Neuron (in vitro differentiated cells): ENCODE results near the gene KCTD1.

Experiments used
- H2AFZ ChIP-seq: one replicate; pipeline ENCODE4 v1.6.1; 2013; ENCODE audit warnings: low read depth, mild to moderate bottlenecking, inconsistent platforms, low read length, moderate library complexity
- H3K27me3 ChIP-seq: one replicate; pipeline ENCODE4 v1.6.1; 2013; ENCODE audit warnings: low read length; ENCODE audit not compliant: insufficient read depth
- H3K36me3 ChIP-seq: one replicate; pipeline ENCODE4 v1.6.1; 2013; ENCODE audit warnings: low read length; ENCODE audit not compliant: insufficient read depth
- H3K4me1 ChIP-seq: one replicate; pipeline ENCODE4 v1.6.1; 2013; ENCODE audit warnings: low read length; ENCODE audit not compliant: insufficient read depth
- H3K4me3 ChIP-seq: 2 replicates; pipeline ENCODE4 v1.5.1; 2013; ENCODE audit warnings: mild to moderate bottlenecking, low read length, moderate library complexity
- H3K9me3 ChIP-seq: one replicate; pipeline ENCODE4 v1.6.1; 2013; ENCODE audit warnings: low read length

KCTD1 gene

DNA sequence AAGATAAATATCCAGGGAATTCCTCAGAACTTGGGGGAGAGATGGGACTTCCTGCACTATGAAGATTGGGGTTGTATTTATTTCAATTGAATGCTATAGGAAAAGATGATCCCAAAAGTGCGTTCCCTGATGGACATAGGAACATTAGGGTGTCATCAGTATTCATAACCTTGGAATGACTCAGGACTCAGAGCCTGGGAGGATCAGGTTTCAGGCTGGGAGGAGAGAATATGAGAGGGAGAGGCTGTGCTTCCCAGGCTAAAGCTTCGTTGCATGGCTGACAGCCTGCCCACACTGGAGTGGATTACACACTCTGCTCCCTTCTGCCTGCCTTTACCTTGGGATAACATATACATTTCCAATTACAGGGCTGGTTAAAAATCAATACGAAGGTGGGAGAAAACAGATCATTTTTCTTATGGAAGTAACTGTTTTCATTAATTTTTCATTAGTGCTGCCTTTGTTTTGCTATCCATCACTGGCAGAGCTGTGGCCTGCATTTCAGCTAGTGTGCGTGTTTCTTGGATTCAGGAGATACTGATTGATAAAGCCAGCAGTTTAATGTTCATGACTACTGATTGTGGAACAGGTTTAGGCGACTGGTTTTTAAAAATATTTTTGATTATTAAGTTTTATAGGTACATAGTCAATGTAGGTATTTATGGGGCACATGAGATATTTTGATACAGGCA, 118.7 kb downstream of the KCTD1 start:
- peak overlapping the region; percentile 2 for H2AFZ ChIP-seq
- H3K4me1 ChIP-seq: peaks cover 7% of the 10 kb centered on the region
- no peaks in the 10 kb centered on the region for H3K9me3 ChIP-seq
- no peak overlapping the region for H3K4me3 ChIP-seq
- no peaks in the 10 kb centered on the region for H3K27me3 ChIP-seq
- no peaks in the 10 kb centered on the region for H3K36me3 ChIP-seq

DNA sequence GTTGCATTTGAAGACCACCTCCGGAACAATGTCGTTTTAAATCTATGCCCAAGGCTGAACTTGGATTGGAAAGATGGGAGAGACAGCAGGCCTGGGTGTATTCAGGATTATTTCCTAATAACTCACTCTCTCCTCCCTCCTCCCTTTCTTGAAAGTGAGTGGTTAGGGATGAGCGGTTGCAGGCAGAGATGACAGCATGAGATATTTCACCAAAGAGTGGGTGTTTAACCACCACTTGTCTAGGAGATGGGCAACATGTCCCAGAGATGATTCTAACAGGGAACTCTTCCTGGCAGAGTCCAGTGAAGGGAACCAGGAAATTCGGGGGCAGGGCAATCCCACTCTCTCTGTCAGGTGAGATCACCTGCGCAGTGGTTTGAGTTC, 123.2 kb downstream of the KCTD1 start:
- Histone ChIP-seq H3K4me1 (peaks cover 19% of the 10 kb centered on the region), H3K9me3 (no peaks in the 10 kb centered on the region), H2AFZ (no peak overlapping the region), H3K27me3 (no peaks in the 10 kb centered on the region), H3K36me3 (no peaks in the 10 kb centered on the region), H3K4me3 (no peak overlapping the region)

DNA sequence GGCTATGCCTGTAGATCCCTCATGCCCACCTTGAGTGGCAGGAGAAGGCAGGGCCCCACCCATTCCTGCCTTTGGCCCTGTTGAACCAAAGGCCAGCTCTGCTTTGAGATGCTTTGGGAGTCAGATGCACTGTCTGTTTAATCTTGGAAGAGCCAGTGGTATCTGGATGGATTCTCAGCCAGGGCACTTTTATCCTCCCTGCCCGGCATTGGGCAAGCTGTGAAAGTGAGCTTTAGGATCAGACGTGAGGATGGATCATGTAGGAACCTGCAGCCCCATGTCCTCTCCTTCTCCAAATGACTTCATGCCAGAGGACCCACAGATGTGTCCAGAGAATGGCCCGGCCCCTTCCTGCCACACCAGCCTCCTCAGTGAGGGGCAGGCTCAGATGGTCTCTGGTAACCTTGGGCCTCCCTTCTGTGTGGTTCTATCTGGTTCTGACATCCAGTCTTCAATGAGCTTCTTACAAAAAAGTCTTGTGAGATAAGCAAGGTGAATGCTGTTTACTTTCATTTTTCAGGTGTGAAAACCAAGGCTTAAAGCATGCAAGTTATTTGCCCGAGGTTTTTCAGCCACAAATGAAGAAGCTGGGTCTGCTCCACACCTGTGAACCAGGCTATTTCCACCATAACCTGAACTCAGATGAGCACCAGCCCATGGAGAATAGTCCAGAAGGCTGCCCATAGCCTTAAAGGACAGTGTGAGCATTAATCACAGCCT, 123.8 kb downstream of the KCTD1 start:
- H3K27me3 ChIP-seq: no peaks in the 10 kb centered on the region
- peaks cover 15% of the 10 kb centered on the region for H3K4me1 ChIP-seq
- no peak overlapping the region for H3K4me3 ChIP-seq
- H2AFZ ChIP-seq: no peak overlapping the region
- H3K36me3 ChIP-seq: no peaks in the 10 kb centered on the region
- H3K9me3 ChIP-seq: no peaks in the 10 kb centered on the region

DNA sequence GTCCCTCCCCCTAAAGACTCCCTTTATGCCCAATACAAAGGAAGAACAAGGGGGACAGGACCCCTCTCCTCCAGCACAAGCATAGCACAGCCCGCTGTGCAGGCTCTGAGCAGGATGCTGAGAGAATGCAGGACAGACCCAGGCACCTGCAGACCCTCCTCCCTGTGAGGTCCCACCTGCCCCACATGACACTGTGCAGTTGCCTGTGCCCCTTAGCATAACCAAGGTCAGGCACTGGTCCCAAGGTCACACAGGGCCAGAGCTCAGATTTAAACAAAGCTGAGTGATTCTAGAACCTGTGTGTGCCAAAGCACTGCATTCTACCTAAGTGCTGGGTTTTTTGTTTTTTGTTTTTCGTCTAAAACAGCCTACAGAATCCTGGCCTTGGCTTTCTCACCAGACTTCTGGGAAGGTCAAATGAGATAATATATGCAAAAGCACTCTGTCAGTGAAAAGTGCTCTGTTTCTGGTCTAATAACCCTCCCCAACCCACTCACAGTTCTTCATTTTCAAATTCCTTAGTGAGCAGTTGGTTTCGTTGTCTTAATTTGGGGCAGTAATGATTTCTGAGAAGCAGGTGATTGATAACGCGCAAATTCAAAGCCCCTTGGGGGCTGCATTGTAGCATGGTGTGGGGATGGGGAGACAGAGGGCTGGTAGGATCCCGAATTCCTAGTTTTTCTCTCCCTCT, 125.7 kb downstream of the KCTD1 start:
- Histone ChIP-seq H3K27me3 (no peaks in the 10 kb centered on the region), H3K36me3 (no peaks in the 10 kb centered on the region), H3K9me3 (no peaks in the 10 kb centered on the region), H3K4me1 (peaks cover 12% of the 10 kb centered on the region), H2AFZ (no peak overlapping the region), H3K4me3 (no peak overlapping the region)

DNA sequence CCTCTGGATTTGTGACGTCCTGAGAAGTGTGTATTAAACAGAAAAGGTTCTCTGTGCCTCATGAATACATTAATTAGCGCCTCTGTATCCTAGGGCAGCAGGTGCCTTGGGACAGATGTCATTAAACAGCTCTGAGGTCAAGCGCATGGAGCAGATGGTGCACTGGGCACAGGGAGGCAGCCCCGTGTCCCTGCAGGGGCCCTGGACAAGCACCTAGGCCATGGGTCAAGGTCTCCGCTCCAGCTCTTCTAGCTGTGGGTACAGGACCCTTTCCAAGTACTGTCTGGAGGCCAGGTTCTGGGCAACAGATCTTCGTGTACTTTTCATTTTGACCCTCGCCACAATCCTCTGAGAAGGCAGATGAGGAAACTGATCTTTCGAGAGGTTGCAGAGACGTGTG, 126.4 kb downstream of the KCTD1 start:
- no peak overlapping the region for H2AFZ ChIP-seq
- H3K4me3 ChIP-seq: no peak overlapping the region
- no peaks in the 10 kb centered on the region for H3K27me3 ChIP-seq
- no peaks in the 10 kb centered on the region for H3K36me3 ChIP-seq
- H3K9me3 ChIP-seq: no peaks in the 10 kb centered on the region
- peaks cover 12% of the 10 kb centered on the region for H3K4me1 ChIP-seq

DNA sequence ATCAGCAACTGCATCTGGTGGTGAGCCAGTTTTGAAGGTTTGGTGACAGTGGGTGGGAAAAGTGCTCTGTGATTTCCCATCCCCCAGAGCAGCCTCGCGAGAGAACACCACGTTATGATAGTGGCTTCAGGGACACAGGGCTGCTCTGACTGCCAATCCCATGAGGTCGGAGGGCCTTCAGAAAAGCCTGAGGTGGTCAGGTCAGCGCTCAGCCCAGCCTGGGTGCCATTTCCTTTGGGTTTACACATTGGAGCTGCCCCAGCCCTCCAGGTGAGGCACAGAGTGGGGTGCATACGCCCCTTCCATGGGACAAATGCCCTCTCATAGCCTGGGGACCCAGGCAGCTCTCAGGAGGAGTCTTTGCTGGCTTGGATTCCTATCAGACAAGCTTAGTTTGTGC, 126.8 kb downstream of the KCTD1 start:
- no peaks in the 10 kb centered on the region for H3K36me3 ChIP-seq
- H3K4me3 ChIP-seq: no peak overlapping the region
- H2AFZ ChIP-seq: no peak overlapping the region
- H3K27me3 ChIP-seq: no peaks in the 10 kb centered on the region
- no peaks in the 10 kb centered on the region for H3K9me3 ChIP-seq
- peaks cover 12% of the 10 kb centered on the region for H3K4me1 ChIP-seq

DNA sequence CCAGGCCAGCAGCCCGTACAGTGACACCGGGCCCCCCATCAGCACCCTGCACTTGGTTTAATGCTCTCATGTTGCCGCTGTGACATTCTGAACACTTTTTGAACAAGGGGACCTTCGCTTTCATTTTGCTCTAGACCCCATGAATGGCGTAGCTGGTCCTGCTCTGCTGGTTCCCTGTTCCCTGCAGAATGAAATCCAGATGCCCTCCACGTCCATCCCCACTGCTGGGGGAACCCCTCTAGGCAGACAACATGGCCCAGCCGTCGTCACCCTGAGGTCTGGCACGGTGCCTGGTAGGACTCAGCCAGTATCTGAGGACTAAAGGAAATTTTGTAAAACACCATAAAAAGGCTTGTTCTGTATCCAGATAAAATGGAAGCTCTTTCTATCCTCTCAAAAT, 128.6 kb downstream of the KCTD1 start:
- no peak overlapping the region for H2AFZ ChIP-seq
- no peaks in the 10 kb centered on the region for H3K9me3 ChIP-seq
- no peak overlapping the region for H3K4me3 ChIP-seq
- H3K4me1 ChIP-seq: peaks cover 14% of the 10 kb centered on the region
- no peaks in the 10 kb centered on the region for H3K27me3 ChIP-seq
- no peaks in the 10 kb centered on the region for H3K36me3 ChIP-seq

DNA sequence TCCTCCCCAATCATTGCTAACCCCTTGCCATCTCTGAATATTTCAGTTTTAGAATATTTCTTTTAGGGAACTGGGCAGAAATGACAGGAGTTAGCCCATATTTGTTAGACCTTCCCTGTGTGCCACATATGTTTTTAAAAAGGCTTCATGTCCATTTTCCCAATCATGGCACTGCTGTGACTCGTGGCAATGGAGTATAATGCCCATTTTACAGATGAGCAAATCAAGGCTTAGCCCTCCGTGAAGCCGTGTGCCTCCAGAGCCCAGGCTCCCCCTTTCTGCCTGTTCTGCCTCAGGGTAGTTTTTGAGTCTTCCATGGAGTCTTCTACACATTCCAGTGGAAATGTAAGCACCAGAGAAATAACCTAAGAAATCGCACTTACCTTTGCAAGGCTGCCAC, 130.1 kb downstream of the KCTD1 start:
- Histone ChIP-seq H3K4me3 (no peak overlapping the region), H3K9me3 (no peaks in the 10 kb centered on the region), H3K4me1 (peaks cover 14% of the 10 kb centered on the region), H3K27me3 (no peaks in the 10 kb centered on the region), H3K36me3 (no peaks in the 10 kb centered on the region), H2AFZ (no peak overlapping the region)

DNA sequence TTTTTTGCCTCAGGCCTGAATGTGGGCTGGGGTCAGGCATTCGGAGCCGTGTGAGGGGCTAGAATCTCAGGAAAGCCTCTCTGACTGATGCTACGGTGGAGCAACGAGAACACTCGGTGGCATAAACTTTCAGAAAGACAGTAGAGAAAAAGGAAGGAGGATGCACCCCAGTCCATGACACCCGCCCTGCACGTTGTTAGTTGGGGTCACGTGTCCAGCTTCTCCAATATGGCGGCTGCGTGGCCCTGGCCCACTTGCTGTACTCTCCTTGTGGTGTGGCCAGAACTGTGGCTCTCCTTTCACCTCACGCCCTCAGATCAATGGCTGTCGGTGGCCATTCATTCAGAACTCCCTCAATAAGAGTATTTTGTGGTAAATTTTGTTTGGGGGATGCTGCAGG, 131.2 kb downstream of the KCTD1 start:
- no peaks in the 10 kb centered on the region for H3K9me3 ChIP-seq

DNA sequence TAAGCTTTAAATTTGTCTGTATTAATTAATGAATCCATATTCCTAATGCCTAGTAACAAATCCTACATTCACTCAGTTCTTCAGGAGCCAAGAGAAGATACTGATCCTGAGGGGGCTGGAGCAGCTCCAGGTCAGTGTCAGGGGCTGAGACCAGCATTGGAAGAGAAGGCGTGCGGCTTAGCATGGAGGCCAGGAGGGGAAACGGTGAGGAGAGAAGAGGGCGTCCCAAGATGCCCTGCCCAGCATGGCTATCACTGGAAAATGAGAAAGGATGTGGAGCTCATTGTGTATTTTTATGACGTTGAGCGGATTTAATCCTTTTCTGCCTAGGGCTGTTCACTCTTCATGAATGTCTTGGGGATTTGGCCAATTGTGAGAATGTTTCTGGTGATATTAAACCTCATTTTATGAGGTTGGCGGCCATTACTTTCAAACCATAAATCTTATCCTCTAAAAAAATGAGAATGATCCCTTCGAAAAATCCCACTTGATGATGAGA, 131.7 kb downstream of the KCTD1 start:
- Histone ChIP-seq H3K4me3 (no peak overlapping the region), H2AFZ (no peak overlapping the region), H3K36me3 (no peaks in the 10 kb centered on the region), H3K4me1 (peaks cover 2% of the 10 kb centered on the region), H3K27me3 (no peaks in the 10 kb centered on the region), H3K9me3 (no peaks in the 10 kb centered on the region)

More for the DNA sequence above, 131.2 kb downstream of the KCTD1 start:
- Histone ChIP-seq H3K27me3 (no peaks in the 10 kb centered on the region), H3K4me1 (peaks cover 5% of the 10 kb centered on the region), H3K36me3 (no peaks in the 10 kb centered on the region), H3K4me3 (no peak overlapping the region), H2AFZ (no peak overlapping the region)

DNA sequence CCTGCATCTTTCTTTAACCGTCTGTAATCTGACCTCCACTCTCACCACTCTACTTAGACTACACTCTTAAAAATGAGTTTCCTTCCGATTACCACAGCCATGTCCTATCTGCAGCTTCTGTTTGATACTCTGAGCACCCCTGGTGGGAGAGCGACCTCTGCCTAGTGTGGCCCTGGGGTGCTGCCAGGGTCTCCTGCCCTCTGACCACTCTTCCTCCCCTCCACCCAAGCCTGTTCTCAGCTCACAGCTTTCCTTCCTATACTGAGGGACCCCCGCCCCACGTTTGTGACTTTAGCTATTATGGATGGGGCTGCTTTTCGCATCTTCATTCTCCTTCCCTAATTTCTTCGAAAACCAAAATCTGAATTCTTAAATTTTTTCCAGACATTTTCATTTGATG, 132.7 kb downstream of the KCTD1 start:
- Histone ChIP-seq H3K9me3 (no peaks in the 10 kb centered on the region), H3K4me3 (no peak overlapping the region), H3K36me3 (no peaks in the 10 kb centered on the region), H2AFZ (no peak overlapping the region), H3K4me1 (peaks cover 2% of the 10 kb centered on the region), H3K27me3 (no peaks in the 10 kb centered on the region)

DNA sequence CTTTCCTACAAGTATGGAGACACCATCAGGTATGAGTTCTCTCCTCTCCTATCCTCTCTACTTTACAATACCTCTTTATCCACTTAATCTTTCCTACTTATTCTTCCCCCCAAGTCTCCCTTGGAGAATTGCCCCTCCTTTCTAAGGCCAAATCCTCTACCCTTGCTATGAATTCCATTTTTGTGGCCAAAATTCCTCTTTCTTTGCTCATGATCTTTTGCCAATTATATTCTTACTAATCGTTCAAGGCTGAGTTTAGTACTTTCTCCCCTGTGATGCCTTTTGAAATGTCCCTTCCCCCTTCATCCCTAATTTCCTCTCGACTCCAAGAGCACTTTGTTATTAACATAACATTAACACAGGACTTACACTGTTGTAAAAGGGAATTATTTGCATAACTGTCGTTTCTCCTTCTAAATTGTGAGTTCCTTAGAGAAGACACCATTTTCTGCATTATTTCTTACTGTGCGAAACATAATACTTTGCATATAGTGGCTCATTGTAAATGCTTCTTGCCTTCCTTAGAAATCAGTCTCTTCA, 133.4 kb downstream of the KCTD1 start:
- Histone ChIP-seq H2AFZ (no peak overlapping the region), H3K27me3 (no peaks in the 10 kb centered on the region), H3K4me1 (peaks cover 2% of the 10 kb centered on the region), H3K4me3 (no peak overlapping the region), H3K36me3 (no peaks in the 10 kb centered on the region), H3K9me3 (no peaks in the 10 kb centered on the region)

DNA sequence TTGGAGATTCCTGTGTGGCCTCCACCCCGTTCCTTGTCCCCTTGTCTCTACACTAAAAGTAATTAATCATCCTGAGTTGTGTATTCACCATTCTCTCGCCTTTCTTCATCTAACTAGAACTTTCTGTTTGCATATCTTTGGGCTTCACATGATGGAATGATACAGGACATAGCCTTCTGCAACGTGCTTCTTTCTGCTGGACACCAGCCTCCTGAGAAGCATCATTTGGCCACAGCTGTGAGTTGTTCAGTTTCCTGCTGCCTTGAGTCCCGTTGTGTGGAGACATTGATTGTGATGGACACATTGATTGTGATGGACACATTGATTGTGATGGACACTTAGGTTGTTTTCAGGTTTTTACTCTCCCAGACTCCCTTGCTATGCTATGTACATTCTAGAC, 139.3 kb downstream of the KCTD1 start:
- no peaks in the 10 kb centered on the region for H3K4me1 ChIP-seq
- H3K9me3 ChIP-seq: no peaks in the 10 kb centered on the region
- H3K4me3 ChIP-seq: no peak overlapping the region
- H3K27me3 ChIP-seq: no peaks in the 10 kb centered on the region
- H2AFZ ChIP-seq: no peak overlapping the region
- H3K36me3 ChIP-seq: no peaks in the 10 kb centered on the region
